ENCODE measurements around the gene CCDC195. TPM values are rescaled to one million over a fixed set of nuclear protein-coding genes. Genes with fewer than 3 reads are reported as not detected.

Gene CCDC195
- total RNA-seq, 4 donors from 2014 or later = not detected

DNA sequence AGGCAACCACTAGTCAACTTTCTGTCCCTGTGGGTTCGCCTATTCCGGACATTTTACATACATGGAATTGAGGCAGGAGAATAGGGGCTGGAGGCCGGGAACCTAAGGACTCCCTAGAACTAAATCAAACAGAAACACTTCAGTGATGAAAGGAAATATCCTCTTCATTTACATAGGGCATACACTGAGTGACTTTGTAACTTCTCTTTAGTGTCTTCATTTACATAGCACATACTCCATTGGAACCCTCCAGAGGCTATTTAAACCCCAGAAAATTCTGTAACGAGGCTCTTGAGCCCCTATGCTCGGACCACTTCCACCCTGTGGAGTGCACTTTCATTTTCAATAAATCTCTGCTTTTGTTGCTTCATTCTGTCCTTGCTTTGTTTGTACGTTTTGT is 56.5 kb downstream of the CCDC195 start:
- H3K27ac ChIP-seq = no peak overlapping the region
- H3K4me3 ChIP-seq = no peak overlapping the region
- 90% methylated on average over 6 of the region's 6 CpGs for WGBS
- H3K9me3 ChIP-seq = no peaks in the 10 kb centered on the region
- H3K4me1 ChIP-seq = no peaks in the 10 kb centered on the region
- no peaks in the 10 kb centered on the region for H3K36me3 ChIP-seq
- DNase-seq (ENCODE audit: low spot score in 2 of 2) = no peak
- TF ChIP-seq POLR2A (IDR thresholded peaks at IDR 0.05) (no peak), EP300 (IDR thresholded peaks at IDR 0.05) (no peak), POLR2AphosphoS5 (IDR thresholded peaks at IDR 0.05) (no peak)
- TF ChIP-seq, protein P1, sequence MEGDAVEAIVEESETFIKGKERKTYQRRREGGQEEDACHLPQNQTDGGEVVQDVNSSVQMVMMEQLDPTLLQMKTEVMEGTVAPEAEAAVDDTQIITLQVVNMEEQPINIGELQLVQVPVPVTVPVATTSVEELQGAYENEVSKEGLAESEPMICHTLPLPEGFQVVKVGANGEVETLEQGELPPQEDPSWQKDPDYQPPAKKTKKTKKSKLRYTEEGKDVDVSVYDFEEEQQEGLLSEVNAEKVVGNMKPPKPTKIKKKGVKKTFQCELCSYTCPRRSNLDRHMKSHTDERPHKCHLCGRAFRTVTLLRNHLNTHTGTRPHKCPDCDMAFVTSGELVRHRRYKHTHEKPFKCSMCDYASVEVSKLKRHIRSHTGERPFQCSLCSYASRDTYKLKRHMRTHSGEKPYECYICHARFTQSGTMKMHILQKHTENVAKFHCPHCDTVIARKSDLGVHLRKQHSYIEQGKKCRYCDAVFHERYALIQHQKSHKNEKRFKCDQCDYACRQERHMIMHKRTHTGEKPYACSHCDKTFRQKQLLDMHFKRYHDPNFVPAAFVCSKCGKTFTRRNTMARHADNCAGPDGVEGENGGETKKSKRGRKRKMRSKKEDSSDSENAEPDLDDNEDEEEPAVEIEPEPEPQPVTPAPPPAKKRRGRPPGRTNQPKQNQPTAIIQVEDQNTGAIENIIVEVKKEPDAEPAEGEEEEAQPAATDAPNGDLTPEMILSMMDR (IDR thresholded peaks at IDR 0.05) = no peak
- H3K27me3 ChIP-seq = no peaks in the 10 kb centered on the region

DNA sequence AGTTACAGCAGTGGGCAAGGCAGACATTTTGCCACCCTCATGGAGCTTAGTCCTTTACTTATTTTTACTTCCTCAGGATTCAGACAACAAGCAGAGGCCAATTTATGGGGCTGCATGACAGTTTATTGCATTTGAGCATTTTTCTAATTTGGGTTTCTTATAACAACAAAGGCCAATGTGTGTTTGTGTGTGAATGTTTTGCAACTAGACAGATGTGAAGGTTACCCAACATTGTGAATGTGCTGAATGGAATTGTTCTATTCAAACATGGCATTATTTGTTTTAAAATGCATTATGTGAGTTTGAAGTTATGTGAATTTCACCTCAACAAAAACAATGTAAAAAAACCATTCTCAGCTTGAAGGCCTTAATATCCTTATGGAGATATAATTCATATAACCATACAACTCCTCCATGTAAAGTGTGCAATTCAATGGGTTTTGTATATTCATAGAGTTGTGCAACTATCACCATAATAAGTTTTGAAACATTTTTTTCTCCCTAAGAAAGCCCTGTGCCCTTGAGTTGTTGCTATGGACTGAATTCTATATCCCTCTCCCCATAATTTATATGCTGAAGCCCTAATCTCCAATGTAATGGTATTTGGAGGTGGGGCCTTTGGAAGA is 57.3 kb downstream of the CCDC195 start:
- DNase-seq (ENCODE audit: low spot score in 2 of 2) = no peak
- no peaks in the 10 kb centered on the region for H3K36me3 ChIP-seq
- H3K27ac ChIP-seq = no peak overlapping the region
- H3K9me3 ChIP-seq = no peaks in the 10 kb centered on the region
- H3K4me1 ChIP-seq = no peaks in the 10 kb centered on the region
- H3K4me3 ChIP-seq = no peak overlapping the region
- no peak for TF ChIP-seq EP300 (IDR thresholded peaks at IDR 0.05)
- TF ChIP-seq POLR2AphosphoS5 (IDR thresholded peaks at IDR 0.05) = no peak
- TF ChIP-seq POLR2A (IDR thresholded peaks at IDR 0.05) = no peak
- TF ChIP-seq, protein P1 (IDR thresholded peaks at IDR 0.05) = no peak
- no peaks in the 10 kb centered on the region for H3K27me3 ChIP-seq

DNA sequence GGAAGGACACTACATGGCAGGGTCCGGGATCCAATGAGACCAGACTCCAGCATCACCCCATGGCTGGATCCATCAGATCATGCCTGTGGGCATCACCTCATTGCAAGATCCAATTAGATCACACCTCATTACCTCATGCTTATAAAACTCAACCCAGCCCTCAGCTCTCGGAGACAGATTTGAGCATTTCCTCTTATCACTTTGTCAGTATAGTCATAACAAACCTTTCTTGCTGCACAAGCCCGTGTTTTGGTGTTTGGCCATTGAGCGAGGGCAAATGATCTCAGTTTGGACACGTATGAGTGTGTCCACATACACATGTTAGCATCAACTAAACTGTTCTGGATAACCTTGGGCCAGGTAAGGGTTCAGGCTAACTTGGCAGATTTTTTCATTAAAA is 58.8 kb downstream of the CCDC195 start:
- Histone ChIP-seq H3K27ac (no peak overlapping the region), H3K27me3 (no peaks in the 10 kb centered on the region), H3K4me3 (no peak overlapping the region), H3K9me3 (no peaks in the 10 kb centered on the region), H3K36me3 (no peaks in the 10 kb centered on the region), H3K4me1 (no peaks in the 10 kb centered on the region)
- no peak for DNase-seq (ENCODE audit: low spot score in 2 of 2)
- TF ChIP-seq POLR2A (IDR thresholded peaks at IDR 0.05) (no peak), EP300 (IDR thresholded peaks at IDR 0.05) (no peak), POLR2AphosphoS5 (IDR thresholded peaks at IDR 0.05) (no peak)
- TF ChIP-seq, protein P1 (IDR thresholded peaks at IDR 0.05) = no peak
- WGBS = 90% methylated on average over 4 of the region's 5 CpGs

GRCh38 chr2:224655006-224655537 is 61.1 kb downstream of the CCDC195 start:
- WGBS = 91% methylated on average over 7 of the region's 26 CpGs
- Histone ChIP-seq H3K36me3 (no peaks in the 10 kb centered on the region), H3K27ac (no peak overlapping the region), H3K27me3 (no peaks in the 10 kb centered on the region), H3K4me3 (no peak overlapping the region), H3K9me3 (no peaks in the 10 kb centered on the region), H3K4me1 (no peaks in the 10 kb centered on the region)
- TF ChIP-seq EP300 (IDR thresholded peaks at IDR 0.05) (no peak), POLR2A (IDR thresholded peaks at IDR 0.05) (no peak), POLR2AphosphoS5 (IDR thresholded peaks at IDR 0.05) (no peak)
- TF ChIP-seq, protein P1 (IDR thresholded peaks at IDR 0.05) = no peak
- no peak for DNase-seq (ENCODE audit: low spot score in 2 of 2)

Other genes starting within 250 kb of the CCDC195 start
- 10 to 100 TPM; 68.9 to 88.4 (median 77.7) TPM for gene CUL3, start 131.0 kb downstream of the CCDC195 start, total RNA-seq

Data from suprapubic skin (tissue), 4 donors.